Lung (tissue), 16 donors: ENCODE measurements around the gene ST8SIA2. TPM values are rescaled to one million over a fixed set of nuclear protein-coding genes. Genes with fewer than 3 reads are reported as not detected.

ENCODE experiments used
- ATAC-seq: fragments of 200-7000 bp; cut with Tn5 transposase; one replicate; pipeline ENCODE4 v1.9.1; 2020; ENCODE audit warnings: moderate number of reproducible peaks; ENCODE audit not compliant: insufficient read depth, low FRiP score
- DNase-seq, 3 donors: peaks; one replicate each; pipeline ENCODE4 v3.0.0-alpha.2; 2013 to 2017
- H3K27ac ChIP-seq, 2 donors: one replicate each; pipeline ENCODE4 v1.5.1; 2013; ENCODE audit warnings: mild to moderate bottlenecking in 2 of 2, moderate library complexity in 2 of 2, control low read depth in 1 of 2, inconsistent platforms in 1 of 2, low read depth in 1 of 2, low read length in 1 of 2
- H3K27me3 ChIP-seq, 3 donors: one replicate each; pipeline ENCODE4 v1.5.1; 2013; ENCODE audit warnings: low read length in 2 of 3; ENCODE audit not compliant: control insufficient read depth in 3 of 3, insufficient read depth in 3 of 3
- H3K36me3 ChIP-seq, 4 donors: one replicate each; pipeline ENCODE4 v1.5.1; 2013; ENCODE audit warnings: low read length in 4 of 4, mild to moderate bottlenecking in 1 of 4, moderate library complexity in 1 of 4; ENCODE audit not compliant: control insufficient read depth in 4 of 4, insufficient read depth in 4 of 4
- H3K4me1 ChIP-seq, 5 donors: one replicate each; pipeline ENCODE4 v1.5.1; 2013; ENCODE audit warnings: low read length in 5 of 5, mild to moderate bottlenecking in 2 of 5, moderate library complexity in 1 of 5; ENCODE audit not compliant: control insufficient read depth in 5 of 5, insufficient read depth in 5 of 5
- H3K4me3 ChIP-seq: one replicate; pipeline ENCODE4 v1.5.1; 2013; ENCODE audit warnings: mild to moderate bottlenecking, control low read depth, moderate library complexity
- H3K9ac ChIP-seq, 2 donors: one replicate each; pipeline ENCODE4 v1.5.1; 2013; ENCODE audit warnings: low read length in 2 of 2, control low read depth in 1 of 2; ENCODE audit not compliant: insufficient read depth in 1 of 2
- H3K9me3 ChIP-seq, 4 donors: one replicate each; pipeline ENCODE4 v1.5.1; 2013; ENCODE audit warnings: low read length in 3 of 4, mild to moderate bottlenecking in 1 of 4, moderate library complexity in 1 of 4; ENCODE audit not compliant: control insufficient read depth in 4 of 4, insufficient read depth in 3 of 4
- WGBS, 2 donors: extraction: QIAGEN DNeasy Blood & Tissue Kit; methylation state at CpG; one replicate each; pipeline ENCODE4 v1.1.7; 2013; 5-methylcytosine and 5-hydroxymethylcytosine counted together
- long read RNA-seq, 5 donors: transcript quantifications; one replicate each; lab custom pipeline, GENCODE V29; 2026
- polyA plus RNA-seq, 2 donors: library from polyadenylated mRNA; stranded (reverse); fragments of 200-250 nt; gene quantifications; one replicate each; pipeline ENCODE4 v1.2.1, GENCODE V29; 2013
- total RNA-seq, 2 donors: library from RNA; depleted of rRNA in 1 of 2; stranded (reverse); fragments of >200 nt in 1 of 2; gene quantifications; one replicate each; pipeline ENCODE4 v1.2.1, GENCODE V29; 2014 to 2021
- TF ChIP-seq, protein P1 (sequence below): IDR thresholded peaks from 2 replicates; pipeline ENCODE4 v1.5.1; 2012; ENCODE audit warnings: mild to moderate bottlenecking; ENCODE audit errors: control extremely low read depth, extremely low read depth
- donor health status: control.
- donor health status: control.
- donor health status: Bipolar disorder and iron deficiency.
- donor health status: healthy.
- donor health status: DM: yes; HTN: yes; CAD: no.

ST8SIA2 gene, protein sequence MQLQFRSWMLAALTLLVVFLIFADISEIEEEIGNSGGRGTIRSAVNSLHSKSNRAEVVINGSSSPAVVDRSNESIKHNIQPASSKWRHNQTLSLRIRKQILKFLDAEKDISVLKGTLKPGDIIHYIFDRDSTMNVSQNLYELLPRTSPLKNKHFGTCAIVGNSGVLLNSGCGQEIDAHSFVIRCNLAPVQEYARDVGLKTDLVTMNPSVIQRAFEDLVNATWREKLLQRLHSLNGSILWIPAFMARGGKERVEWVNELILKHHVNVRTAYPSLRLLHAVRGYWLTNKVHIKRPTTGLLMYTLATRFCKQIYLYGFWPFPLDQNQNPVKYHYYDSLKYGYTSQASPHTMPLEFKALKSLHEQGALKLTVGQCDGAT
- total RNA-seq (1 to 10 TPM in 1 of 2 donors, not detected in 1; 1.4 TPM), polyA plus RNA-seq (not detected)
- long read RNA-seq, donor 1, full-length matches to known transcripts: 1 of 1 reads
- long read RNA-seq, donor 1, partial matches to known transcripts: 0 of 1 reads
- long read RNA-seq, donor 1, other reads (novel, unspliced or antisense): 0 of 1 reads
- long read RNA-seq, donor 2: 0 reads
- long read RNA-seq, donor 3: 0 reads
- long read RNA-seq, donor 4, full-length matches to known transcripts: 1 of 1 reads
- long read RNA-seq, donor 4, partial matches to known transcripts: 0 of 1 reads
- long read RNA-seq, donor 4, other reads (novel, unspliced or antisense): 0 of 1 reads
- long read RNA-seq, donor 5, full-length matches to known transcripts: 2 of 2 reads
- long read RNA-seq, donor 5, partial matches to known transcripts: 0 of 2 reads
- long read RNA-seq, donor 5, other reads (novel, unspliced or antisense): 0 of 2 reads

DNA sequence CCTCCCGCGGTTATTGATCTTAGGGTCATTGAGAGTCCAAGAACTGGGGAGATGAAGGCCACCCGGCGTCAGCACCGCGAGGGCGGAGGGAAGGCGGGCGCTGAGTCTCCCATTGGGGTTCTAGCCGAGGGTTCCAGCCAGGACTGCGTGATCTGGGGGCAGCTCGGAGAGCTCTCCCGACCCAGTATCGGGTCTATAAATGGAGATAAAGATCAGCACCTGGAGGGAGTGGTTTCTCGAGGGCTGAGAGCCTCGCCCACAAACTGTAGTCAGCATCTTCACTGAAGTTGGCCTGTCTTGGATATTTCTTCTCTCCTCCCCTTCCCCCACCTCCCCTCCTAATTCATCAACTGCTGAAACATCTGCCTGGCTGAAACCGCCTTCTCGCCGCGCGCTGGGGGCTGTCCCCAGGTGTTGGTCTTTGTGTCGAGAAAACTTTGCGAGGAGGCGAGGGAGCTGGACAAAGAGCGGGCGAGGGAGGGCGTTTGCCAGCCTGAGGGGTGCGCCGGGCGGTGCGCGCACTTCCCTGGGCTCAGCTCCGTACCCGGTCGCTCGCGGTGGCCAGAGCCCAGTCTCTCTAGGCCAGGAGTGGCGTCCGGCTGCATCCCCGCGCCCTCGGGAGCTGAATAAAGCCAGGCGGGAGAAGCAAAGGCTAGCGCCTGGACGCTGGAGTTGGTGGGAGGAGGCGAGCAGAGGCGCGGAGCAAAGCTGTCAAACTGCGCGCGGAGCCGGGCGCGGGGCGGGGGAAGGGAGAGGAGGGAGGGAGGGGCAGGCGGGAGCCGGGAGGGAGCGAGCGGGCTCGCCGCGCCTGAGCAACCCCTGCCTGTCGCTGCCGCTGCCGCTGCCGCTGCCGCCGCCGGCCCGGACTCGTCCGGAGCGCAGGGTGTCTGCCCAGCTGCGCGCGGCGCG lies at the start of gene ST8SIA2:
Gene ST8SIA2, plus strand, starts transcription at position 811 of the 909 bp plus-strand sequence. CDS start 184 bp downstream, outside the sequence.
- Histone ChIP-seq H3K36me3 (no peaks in the 10 kb centered on the region), H3K27me3 (peaks cover 21 to 33% (median 32%) of the 10 kb centered on the region in 3 donors), H3K9me3 (no peaks in the 10 kb centered on the region), H3K4me1 (peaks cover 0 to 20% (median 6%) of the 10 kb centered on the region in 5 donors), H3K4me3 (no peak within 1 kb of the TSS), H3K27ac (no peak within 1 kb of the TSS), H3K9ac (peak within 1 kb of the TSS in 1 of 2 donors; percentile 3)
- ATAC-seq: no peak
- TF ChIP-seq, protein P1, sequence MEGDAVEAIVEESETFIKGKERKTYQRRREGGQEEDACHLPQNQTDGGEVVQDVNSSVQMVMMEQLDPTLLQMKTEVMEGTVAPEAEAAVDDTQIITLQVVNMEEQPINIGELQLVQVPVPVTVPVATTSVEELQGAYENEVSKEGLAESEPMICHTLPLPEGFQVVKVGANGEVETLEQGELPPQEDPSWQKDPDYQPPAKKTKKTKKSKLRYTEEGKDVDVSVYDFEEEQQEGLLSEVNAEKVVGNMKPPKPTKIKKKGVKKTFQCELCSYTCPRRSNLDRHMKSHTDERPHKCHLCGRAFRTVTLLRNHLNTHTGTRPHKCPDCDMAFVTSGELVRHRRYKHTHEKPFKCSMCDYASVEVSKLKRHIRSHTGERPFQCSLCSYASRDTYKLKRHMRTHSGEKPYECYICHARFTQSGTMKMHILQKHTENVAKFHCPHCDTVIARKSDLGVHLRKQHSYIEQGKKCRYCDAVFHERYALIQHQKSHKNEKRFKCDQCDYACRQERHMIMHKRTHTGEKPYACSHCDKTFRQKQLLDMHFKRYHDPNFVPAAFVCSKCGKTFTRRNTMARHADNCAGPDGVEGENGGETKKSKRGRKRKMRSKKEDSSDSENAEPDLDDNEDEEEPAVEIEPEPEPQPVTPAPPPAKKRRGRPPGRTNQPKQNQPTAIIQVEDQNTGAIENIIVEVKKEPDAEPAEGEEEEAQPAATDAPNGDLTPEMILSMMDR: no peak
- DNase-seq: peak; percentile 78 to 85 (median 84)
- WGBS, 2 donors: 3 to 4% methylated on average over 55 to 78 of the region's 78 CpGs

DNA sequence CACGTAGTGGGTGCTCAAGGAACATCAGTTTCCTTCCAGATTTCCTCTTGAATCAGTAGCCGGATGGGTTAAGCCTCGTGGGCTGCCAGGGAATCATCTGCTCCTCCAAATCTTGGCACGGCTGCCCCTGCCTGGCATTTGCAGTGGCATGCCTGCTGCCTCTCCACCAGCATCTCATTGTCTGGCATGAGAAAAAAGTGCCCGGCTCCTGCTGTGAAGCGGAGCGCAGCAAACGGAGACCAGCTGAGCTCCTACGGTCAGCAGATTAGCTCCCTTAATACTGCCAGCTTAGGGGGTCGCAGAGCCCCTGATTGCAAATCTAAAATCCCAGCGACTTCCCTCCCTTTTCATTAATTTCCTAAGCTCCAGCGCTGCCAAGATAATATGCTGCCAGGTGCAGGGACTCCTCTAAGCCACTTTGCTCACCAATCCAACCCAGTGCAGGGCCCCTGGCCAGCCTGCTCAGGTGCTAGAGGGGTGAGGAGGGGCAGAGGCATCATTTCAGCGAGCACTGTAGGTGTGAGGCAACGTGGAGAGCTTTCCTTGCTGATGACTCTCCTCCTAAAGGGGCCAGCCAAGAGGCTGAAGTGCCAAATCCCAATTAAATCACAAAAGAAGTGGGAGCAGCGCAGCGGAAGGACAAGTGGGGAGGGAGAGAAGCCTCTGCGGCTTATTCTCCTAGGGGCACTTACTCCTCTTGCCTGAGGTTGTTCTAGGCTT lies 49.6 kb upstream of the ST8SIA2 start:
- TF ChIP-seq, protein P1: no peak
- DNase-seq (no peak), ATAC-seq (no peak)
- Histone ChIP-seq H3K9ac (no peak overlapping the region), H3K27ac (no peak overlapping the region), H3K36me3 (no peaks in the 10 kb centered on the region), H3K4me1 (no peaks in the 10 kb centered on the region), H3K9me3 (peaks cover 0 to 8% (median 0%) of the 10 kb centered on the region in 4 donors), H3K4me3 (no peak overlapping the region), H3K27me3 (peaks cover 0 to 7% (median 0%) of the 10 kb centered on the region in 3 donors)
- 41 to 47% methylated on average over 17 of the region's 17 CpGs for WGBS, 2 donors

DNA sequence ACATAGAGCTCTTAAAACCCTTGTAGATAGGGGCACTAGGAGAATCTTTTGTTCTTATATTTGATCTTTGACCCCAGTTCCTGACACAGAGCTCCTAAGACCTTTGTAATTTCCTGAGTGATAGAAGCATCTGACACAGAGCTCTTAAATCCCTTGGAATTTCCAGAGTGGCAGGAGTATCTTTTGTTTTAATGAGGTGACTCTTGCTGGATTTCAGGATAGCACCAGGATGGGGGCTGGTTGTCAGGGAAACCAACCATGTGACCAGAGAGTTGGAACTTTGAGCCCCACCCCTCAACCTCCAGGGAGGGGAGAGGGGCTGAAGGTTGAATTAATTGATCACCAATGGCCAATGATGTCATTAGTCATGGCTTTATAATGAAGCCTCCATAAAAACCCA lies 47.6 kb upstream of the ST8SIA2 start:
- H3K36me3 ChIP-seq: no peaks in the 10 kb centered on the region
- peaks cover 0 to 2% (median 0%) of the 10 kb centered on the region in 5 donors for H3K4me1 ChIP-seq
- peaks cover 0 to 7% (median 0%) of the 10 kb centered on the region in 3 donors for H3K27me3 ChIP-seq
- no peak overlapping the region for H3K4me3 ChIP-seq
- no peak overlapping the region for H3K9ac ChIP-seq
- no peak overlapping the region for H3K27ac ChIP-seq
- TF ChIP-seq, protein P1: no peak
- ATAC-seq (no peak), DNase-seq (no peak)
- H3K9me3 ChIP-seq: peaks cover 0 to 8% (median 0%) of the 10 kb centered on the region in 4 donors
